HepG2 (cell line): ENCODE results near the gene HUNK. TPM values are rescaled to one million over a fixed set of nuclear protein-coding genes. Genes with fewer than 3 reads are reported as not detected.

ENCODE experiments used
- ATAC-seq: fragments of 200-7000 bp; cut with Tn5 transposase; 3 replicates; pipeline ENCODE4 v1.9.1; 2020; ENCODE audit warnings: mild to moderate bottlenecking, moderate library complexity
- BruUV-seq: library from RNA; stranded (reverse); fragments of 400-500 nt; replicated peaks from 2 replicates; lab custom pipeline; 2021; lab: Mats Ljungman, UMichigan
- CTCF ChIA-PET: fragments of 300-600 bp; formaldehyde crosslinking; extraction: SDS; loops from one replicate; lab custom pipeline; 2021; ENCODE audit warnings: low total read pairs, inconsistent platforms, low intra/inter-chr PET ratio; lab: Yijun Ruan, JAX
- POLR2A ChIA-PET: fragments of 350-600 bp; sonication (Branson Sonifier 250); formaldehyde crosslinking; loops from one replicate; lab custom pipeline; 2020; ENCODE audit warnings: antibody characterized with exemption, inconsistent platforms; lab: Yijun Ruan, JAX
- DNase-seq: peaks from one replicate; pipeline ENCODE4 v3.0.0-alpha.2; 2015; ENCODE audit warnings: low spot score
- FAIRE-seq: peaks from 3 replicates; lab custom pipeline; 2011; peaks lifted over from hg19 to GRCh38; lab: Jason Lieb, UNC
- H2AFZ ChIP-seq: one replicate; pipeline ENCODE4 v1.6.1; 2011; ENCODE audit warnings: low read length, inconsistent platforms
- H3K27ac ChIP-seq: fragments of 300-600 bp; 3 replicates; pipeline ENCODE4 v1.8.0; 2011; ENCODE audit warnings: mixed run types, mild to moderate bottlenecking, mixed read lengths, low read length, inconsistent platforms; ENCODE audit not compliant: insufficient read depth; ENCODE audit errors: extremely low read length
- H3K27me3 ChIP-seq, 2 experiments: fragments of 200-600 bp in 1 of 2; 2 replicates in 1 of 2; 3 replicates in 1 of 2; pipeline versions ENCODE4 v1.6.0 to v1.8.0; 2011; ENCODE audit warnings: low read length in 2 of 2, mild to moderate bottlenecking in 2 of 2, moderate library complexity in 2 of 2, inconsistent platforms in 1 of 2; ENCODE audit not compliant: insufficient read depth in 2 of 2, control insufficient read depth in 1 of 2
- H3K36me3 ChIP-seq, 2 experiments: fragments of 200-600 bp in 1 of 2; replicated peaks in 1 of 2; 2 replicates in 1 of 2; 3 replicates in 1 of 2; pipeline versions ENCODE4 v1.5.1 to v1.8.0; 2011; ENCODE audit warnings: low read length in 2 of 2, inconsistent platforms in 1 of 2; ENCODE audit not compliant: insufficient read depth in 2 of 2, control insufficient read depth in 1 of 2
- H3K4me1 ChIP-seq: 2 replicates; pipeline ENCODE4 v1.5.1; 2012; ENCODE audit warnings: low read length, inconsistent platforms; ENCODE audit not compliant: insufficient read depth
- H3K4me2 ChIP-seq: 2 replicates; pipeline ENCODE4 v1.6.0; 2011; ENCODE audit warnings: low read depth, low read length, inconsistent platforms
- H3K4me3 ChIP-seq, 3 experiments: fragments of 200-600 bp in 1 of 3; sonication (generic), shearing (Covaris generic) in 1 of 3; replicated peaks in 1 of 3; 2 replicates each; pipeline ENCODE4 v1.5.1; 2011 to 2016; ENCODE audit warnings: low read length in 3 of 3, inconsistent platforms in 2 of 3, low read depth in 2 of 3, mild to moderate bottlenecking in 2 of 3, control low read depth in 1 of 3, mixed read lengths in 1 of 3; ENCODE audit not compliant: insufficient read depth in 1 of 3
- H3K79me2 ChIP-seq: one replicate; pipeline ENCODE4 v1.6.1; 2011; ENCODE audit warnings: low read length, inconsistent platforms; ENCODE audit not compliant: insufficient read depth
- H3K9ac ChIP-seq: 2 replicates; pipeline ENCODE4 v1.6.0; 2011; ENCODE audit warnings: mild to moderate bottlenecking, low read depth, low read length, inconsistent platforms; ENCODE audit not compliant: insufficient read depth
- H3K9me3 ChIP-seq: 2 replicates; pipeline ENCODE4 v1.5.1; 2012; ENCODE audit warnings: mild to moderate bottlenecking, low read length
- H4K20me1 ChIP-seq: 2 replicates; pipeline ENCODE4 v1.6.0; 2011; ENCODE audit warnings: inconsistent platforms, mild to moderate bottlenecking, low read length, moderate library complexity; ENCODE audit not compliant: insufficient read depth
- DNMT1 ChIP-seq: sonication (generic); formaldehyde crosslinking; IDR thresholded peaks from 2 replicates; pipeline ENCODE4 v1.5.1; 2020; ENCODE audit warnings: mild to moderate bottlenecking, missing genetic modification reagents
- DRAP1 ChIP-seq: IDR thresholded peaks from 2 replicates; pipeline ENCODE4 v1.6.1; 2016; ENCODE audit warnings: missing genetic modification reagents, missing compliant biosample characterization
- FIP1L1 ChIP-seq: fragments of 200-400 bp; formaldehyde crosslinking; IDR thresholded peaks from 2 replicates; pipeline ENCODE4 v1.6.1; 2018; ENCODE audit warnings: low read depth, mild to moderate bottlenecking, low read length, moderate library complexity, borderline replicate concordance; ENCODE audit not compliant: insufficient read depth
- HDAC6 ChIP-seq: fragments of 200-600 bp; sonication (generic); IDR thresholded peaks from 2 replicates; pipeline ENCODE4 v1.7.0; 2017; ENCODE audit warnings: mild to moderate bottlenecking, antibody characterized with exemption, low read length, low read depth
- HNF4G ChIP-seq, 2 experiments: sonication (generic) in 1 of 2; formaldehyde crosslinking in 1 of 2; IDR thresholded peaks; 2 replicates each; pipeline versions ENCODE4 v1.4.0 to v1.6.1; 2011 to 2020; ENCODE audit warnings: borderline replicate concordance in 2 of 2, low read depth in 2 of 2, mild to moderate bottlenecking in 2 of 2, low read length in 1 of 2, missing genetic modification reagents in 1 of 2, moderate library complexity in 1 of 2
- HNRNPL ChIP-seq: fragments of 200-400 bp; formaldehyde crosslinking; IDR thresholded peaks from 2 replicates; pipeline ENCODE4 v1.6.1; 2017; ENCODE audit warnings: mild to moderate bottlenecking, low read depth, low read length
- JUND ChIP-seq: sonication (generic); formaldehyde crosslinking; IDR thresholded peaks from 2 replicates; pipeline ENCODE4 v1.8.0; 2022; ENCODE audit warnings: mild to moderate bottlenecking, missing genetic modification reagents
- KDM4B ChIP-seq: sonication (generic); formaldehyde crosslinking; IDR thresholded peaks from 2 replicates; pipeline ENCODE4 v1.4.0; 2020; ENCODE audit warnings: missing genetic modification reagents
- MAFF ChIP-seq: IDR thresholded peaks from 2 replicates; pipeline ENCODE4 v1.6.1; 2011; ENCODE audit warnings: low read depth, low read length, improper control_type of control experiment
- MEIS1 ChIP-seq: sonication (generic); formaldehyde crosslinking; IDR thresholded peaks from 2 replicates; pipeline ENCODE4 v1.9.0; 2021; ENCODE audit warnings: mild to moderate bottlenecking, missing genetic modification reagents, moderate library complexity, borderline replicate concordance
- NPAS2 ChIP-seq: sonication (generic); formaldehyde crosslinking; IDR thresholded peaks from 2 replicates; pipeline ENCODE4 v1.8.0; 2022; ENCODE audit warnings: mild to moderate bottlenecking, missing genetic modification reagents, borderline replicate concordance
- RXRA ChIP-seq: sonication (generic); formaldehyde crosslinking; IDR thresholded peaks from 2 replicates; pipeline ENCODE4 v1.5.1; 2020; ENCODE audit warnings: missing genetic modification reagents
- SOX5 ChIP-seq: IDR thresholded peaks from 2 replicates; pipeline ENCODE4 v1.6.1; 2016; ENCODE audit warnings: borderline replicate concordance
- ZMAT3 ChIP-seq: sonication (generic); formaldehyde crosslinking; conservative IDR thresholded peaks from 2 replicates; pipeline ENCODE4 v1.7.0; 2021; ENCODE audit warnings: missing genetic modification reagents
- ZNF274 ChIP-seq: sonication (generic); formaldehyde crosslinking; IDR thresholded peaks from 2 replicates; pipeline ENCODE4 v1.5.1; 2020; ENCODE audit warnings: mild to moderate bottlenecking, missing genetic modification reagents
- ZNF607 ChIP-seq: sonication (generic); formaldehyde crosslinking; IDR thresholded peaks from 2 replicates; pipeline ENCODE4 v1.5.1; 2020; ENCODE audit warnings: missing genetic modification reagents, mild to moderate bottlenecking, borderline replicate concordance
- ZNF713 ChIP-seq: sonication (generic); formaldehyde crosslinking; IDR thresholded peaks from 2 replicates; pipeline ENCODE4 v1.4.0; 2020; ENCODE audit warnings: mild to moderate bottlenecking, missing genetic modification reagents
- WGBS: methylation state at CpG from one replicate; pipeline ENCODE4 v1.1.6; 2017; ENCODE audit warnings: low lambda C conversion rate; 5-methylcytosine and 5-hydroxymethylcytosine counted together
- in situ Hi-C: cut with HindIII; loops from 2 replicates; pipeline ENCODE4 v1.10.0; 2017; ENCODE audit warnings: low pct_unique_long_range_greater_than_20kb; ENCODE audit not compliant: extremely low pct_ligation_motif_present
- intact Hi-C: fragments of 100-400 bp; cut with micrococcal nuclease; formaldehyde crosslinking; loops from one replicate; pipeline ENCODE4 v1.10.0; 2022; ENCODE audit not compliant: unreplicated experiment
- polyA plus RNA-seq, 8 experiments: library from polyadenylated mRNA; depleted of rRNA in 3 of 8; stranded (reverse) in 7 of 8; unstranded in 1 of 8; fragments of >200 nt; fragmentation: Illumina TruSeq in 4 of 8; extraction: Trizol in 4 of 8; gene quantifications; 2 replicates each; pipeline versions ENCODE4 v1.2.1 to v1.2.3, GENCODE V29; 2011 to 2016; ENCODE audit warnings: low read depth in 4 of 8, missing spikeins in 1 of 8, mixed read lengths in 1 of 8; ENCODE audit not compliant: insufficient read depth in 1 of 8
- total RNA-seq, 5 experiments: library from RNA; depleted of rRNA; stranded (reverse); fragments of >200 nt; fragmentation: Illumina TruSeq; extraction: Trizol; gene quantifications; 2 replicates each; pipeline ENCODE4 v1.2.3, GENCODE V29; 2016; ENCODE audit warnings: low read depth in 1 of 5
- TF ChIP-seq, protein P1 (sequence below): sonication (generic); formaldehyde crosslinking; IDR thresholded peaks from 2 replicates; pipeline ENCODE4 v1.9.0; 2021; ENCODE audit warnings: missing genetic modification reagents, mild to moderate bottlenecking, borderline replicate concordance
- TF ChIP-seq, protein P2 (sequence below), 2 experiments: IDR thresholded peaks; 2 replicates each; pipeline ENCODE4 v1.6.1; 2011 to 2012; ENCODE audit warnings: low read length in 2 of 2, borderline replicate concordance in 1 of 2, low read depth in 1 of 2, mild to moderate bottlenecking in 1 of 2, moderate library complexity in 1 of 2

Gene HUNK
- total and polyA plus RNA-seq, 2 of the 13 experiments (the other 11 are each of a cell fraction or from before 2014, with no cell fraction given) = 1.8 to 1.9 TPM

- TF ChIP-seq MAFF = no peak
- TF ChIP-seq FIP1L1 = no peak
- no peak for TF ChIP-seq HDAC6
Measured at GRCh38 chr21:32008714-32009113, 135.9 kb downstream of the HUNK start (continued).

GRCh38 chr21:32009263-32009662, 136.4 kb downstream of the HUNK start:
- 46% methylated on average over 3 of the region's 3 CpGs for WGBS
- no peak overlapping the region for H3K9ac ChIP-seq
- H2AFZ ChIP-seq = no peak overlapping the region
- no peak overlapping the region for H3K4me3 ChIP-seq
- no peaks in the 10 kb centered on the region for H3K27me3 ChIP-seq
- no peaks in the 10 kb centered on the region for H3K79me2 ChIP-seq
- no peaks in the 10 kb centered on the region for H3K4me1 ChIP-seq
- ChIA-PET CTCF (no interaction called here), POLR2A (no interaction called here)
- intact Hi-C loops (no loop called here), in situ Hi-C loops (no loop called here)
- FAIRE-seq (no peak), ATAC-seq (no peak), DNase-seq (no peak)
- H3K36me3 ChIP-seq = no peaks in the 10 kb centered on the region
- H3K9me3 ChIP-seq = no peaks in the 10 kb centered on the region
- H3K27ac ChIP-seq = no peak overlapping the region
- no TSS peak for BruUV-seq
- H4K20me1 ChIP-seq = no peaks in the 10 kb centered on the region
- no peak overlapping the region for H3K4me2 ChIP-seq
- no peak for TF ChIP-seq ZNF607 (CRISPR knock-in tag)
- TF ChIP-seq KDM4B (CRISPR knock-in tag) = no peak
- TF ChIP-seq, protein P1, sequence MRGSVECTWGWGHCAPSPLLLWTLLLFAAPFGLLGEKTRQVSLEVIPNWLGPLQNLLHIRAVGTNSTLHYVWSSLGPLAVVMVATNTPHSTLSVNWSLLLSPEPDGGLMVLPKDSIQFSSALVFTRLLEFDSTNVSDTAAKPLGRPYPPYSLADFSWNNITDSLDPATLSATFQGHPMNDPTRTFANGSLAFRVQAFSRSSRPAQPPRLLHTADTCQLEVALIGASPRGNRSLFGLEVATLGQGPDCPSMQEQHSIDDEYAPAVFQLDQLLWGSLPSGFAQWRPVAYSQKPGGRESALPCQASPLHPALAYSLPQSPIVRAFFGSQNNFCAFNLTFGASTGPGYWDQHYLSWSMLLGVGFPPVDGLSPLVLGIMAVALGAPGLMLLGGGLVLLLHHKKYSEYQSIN (CRISPR knock-in tag) = no peak
- no peak for TF ChIP-seq ZMAT3 (CRISPR knock-in tag)
- TF ChIP-seq ZNF274 (CRISPR knock-in tag) = no peak
- no peak for TF ChIP-seq RXRA
- TF ChIP-seq ZNF713 (CRISPR knock-in tag) = no peak
- TF ChIP-seq SOX5 (CRISPR knock-in tag) = no peak
- no peak for TF ChIP-seq MEIS1
- no peak for TF ChIP-seq HNRNPL
- TF ChIP-seq NPAS2 (CRISPR knock-in tag) = no peak
- TF ChIP-seq DRAP1 (CRISPR knock-in tag) = no peak
- TF ChIP-seq HNF4G (IDR thresholded peaks at IDR 0.05; ENCODE audit: borderline replicate concordance, low read depth, low read length) = no peak
- no peak for TF ChIP-seq HNF4G (CRISPR knock-in tag; IDR thresholded peaks at IDR 0.05; ENCODE audit: borderline replicate concordance, low read depth)
- TF ChIP-seq DNMT1 = no peak
- TF ChIP-seq JUND = no peak
- TF ChIP-seq, protein P2, sequence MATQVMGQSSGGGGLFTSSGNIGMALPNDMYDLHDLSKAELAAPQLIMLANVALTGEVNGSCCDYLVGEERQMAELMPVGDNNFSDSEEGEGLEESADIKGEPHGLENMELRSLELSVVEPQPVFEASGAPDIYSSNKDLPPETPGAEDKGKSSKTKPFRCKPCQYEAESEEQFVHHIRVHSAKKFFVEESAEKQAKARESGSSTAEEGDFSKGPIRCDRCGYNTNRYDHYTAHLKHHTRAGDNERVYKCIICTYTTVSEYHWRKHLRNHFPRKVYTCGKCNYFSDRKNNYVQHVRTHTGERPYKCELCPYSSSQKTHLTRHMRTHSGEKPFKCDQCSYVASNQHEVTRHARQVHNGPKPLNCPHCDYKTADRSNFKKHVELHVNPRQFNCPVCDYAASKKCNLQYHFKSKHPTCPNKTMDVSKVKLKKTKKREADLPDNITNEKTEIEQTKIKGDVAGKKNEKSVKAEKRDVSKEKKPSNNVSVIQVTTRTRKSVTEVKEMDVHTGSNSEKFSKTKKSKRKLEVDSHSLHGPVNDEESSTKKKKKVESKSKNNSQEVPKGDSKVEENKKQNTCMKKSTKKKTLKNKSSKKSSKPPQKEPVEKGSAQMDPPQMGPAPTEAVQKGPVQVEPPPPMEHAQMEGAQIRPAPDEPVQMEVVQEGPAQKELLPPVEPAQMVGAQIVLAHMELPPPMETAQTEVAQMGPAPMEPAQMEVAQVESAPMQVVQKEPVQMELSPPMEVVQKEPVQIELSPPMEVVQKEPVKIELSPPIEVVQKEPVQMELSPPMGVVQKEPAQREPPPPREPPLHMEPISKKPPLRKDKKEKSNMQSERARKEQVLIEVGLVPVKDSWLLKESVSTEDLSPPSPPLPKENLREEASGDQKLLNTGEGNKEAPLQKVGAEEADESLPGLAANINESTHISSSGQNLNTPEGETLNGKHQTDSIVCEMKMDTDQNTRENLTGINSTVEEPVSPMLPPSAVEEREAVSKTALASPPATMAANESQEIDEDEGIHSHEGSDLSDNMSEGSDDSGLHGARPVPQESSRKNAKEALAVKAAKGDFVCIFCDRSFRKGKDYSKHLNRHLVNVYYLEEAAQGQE (IDR thresholded peaks at IDR 0.05; ENCODE audit: borderline replicate concordance in 1 of 2, low read depth in 1 of 2, low read length in 2 of 2) = no peak
